Muscle of leg (tissue), 11 donors: Measurements from ENCODE around the gene ITGA1. TPM values are rescaled to one million over a fixed set of nuclear protein-coding genes. Genes with fewer than 3 reads are reported as not detected.

Experiments used
- DNase-seq: peaks from one replicate; pipeline ENCODE4 v3.0.0; 2013
- H3K27ac ChIP-seq: one replicate; pipeline ENCODE4 v1.5.1; 2013; ENCODE audit warnings: mild to moderate bottlenecking, low read length, control low read depth
- H3K27me3 ChIP-seq: one replicate; pipeline ENCODE4 v1.6.1; 2013; ENCODE audit warnings: low read length; ENCODE audit not compliant: control insufficient read depth, insufficient read depth
- H3K36me3 ChIP-seq: one replicate; pipeline ENCODE4 v1.6.1; 2013; ENCODE audit warnings: low read length; ENCODE audit not compliant: control insufficient read depth, insufficient read depth
- H3K4me1 ChIP-seq: one replicate; pipeline ENCODE4 v1.6.1; 2013; ENCODE audit warnings: low read length; ENCODE audit not compliant: control insufficient read depth, insufficient read depth
- H3K4me3 ChIP-seq: one replicate; pipeline ENCODE4 v1.5.1; 2013; ENCODE audit warnings: low read length, control low read depth
- H3K9me3 ChIP-seq: replicated peaks from 2 replicates; pipeline ENCODE4 v1.6.1; 2013; ENCODE audit warnings: low read depth, low read length; ENCODE audit not compliant: control insufficient read depth
- WGBS: methylation state at CpG from one replicate; pipeline ENCODE4 v1.1.5; 2013; ENCODE audit warnings: missing lambda C conversion rate; ENCODE audit not compliant: insufficient coverage; 5-methylcytosine and 5-hydroxymethylcytosine counted together
- polyA plus RNA-seq, 8 donors: library from polyadenylated mRNA; unstranded; fragments of 120-200 nt; gene quantifications; one replicate each; pipeline versions ENCODE4 v1.2.1 to v1.2.3, GENCODE V29; 2013; ENCODE audit warnings: inconsistent platforms in 1 of 8, low replicate concordance in 1 of 8; ENCODE audit not compliant: insufficient read length in 8 of 8, insufficient read depth in 1 of 8
- total RNA-seq: library from RNA; stranded (reverse); fragments of 120-200 nt; gene quantifications from one replicate; pipeline ENCODE4 v1.2.4, GENCODE V29; 2013

The ITGA1 gene
- total and polyA plus RNA-seq, 9 donors = 11.5 to 36.5 (median 21.6) TPM

DNA sequence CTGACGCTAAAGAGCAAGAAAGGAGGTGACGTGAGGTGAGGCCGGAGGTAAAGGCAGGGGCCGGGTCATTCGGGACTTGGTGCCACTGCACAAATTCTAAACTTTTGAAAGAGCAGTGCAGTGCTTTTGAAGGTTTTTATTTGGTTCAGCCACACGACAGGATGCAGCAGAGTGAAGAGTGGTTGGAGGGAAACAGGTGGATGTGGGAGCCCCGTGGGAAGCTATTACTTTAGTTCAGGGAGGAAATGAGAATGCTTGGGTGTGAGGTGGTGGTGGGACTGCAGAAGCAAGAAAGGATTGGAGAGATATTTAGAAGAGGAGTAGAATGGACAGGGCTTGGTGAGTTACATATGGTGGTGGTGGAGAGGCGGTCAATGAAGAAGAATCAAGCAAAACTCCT lies 136.7 kb downstream of the ITGA1 start:
- H3K27ac ChIP-seq = no peak overlapping the region
- DNase-seq = no peak
- no peak overlapping the region for H3K4me3 ChIP-seq
- H3K9me3 ChIP-seq = no peaks in the 10 kb centered on the region
- 71% methylated on average over 7 of the region's 8 CpGs for WGBS
- no peaks in the 10 kb centered on the region for H3K27me3 ChIP-seq
- no peaks in the 10 kb centered on the region for H3K4me1 ChIP-seq
- peaks cover 6% of the 10 kb centered on the region for H3K36me3 ChIP-seq

DNA sequence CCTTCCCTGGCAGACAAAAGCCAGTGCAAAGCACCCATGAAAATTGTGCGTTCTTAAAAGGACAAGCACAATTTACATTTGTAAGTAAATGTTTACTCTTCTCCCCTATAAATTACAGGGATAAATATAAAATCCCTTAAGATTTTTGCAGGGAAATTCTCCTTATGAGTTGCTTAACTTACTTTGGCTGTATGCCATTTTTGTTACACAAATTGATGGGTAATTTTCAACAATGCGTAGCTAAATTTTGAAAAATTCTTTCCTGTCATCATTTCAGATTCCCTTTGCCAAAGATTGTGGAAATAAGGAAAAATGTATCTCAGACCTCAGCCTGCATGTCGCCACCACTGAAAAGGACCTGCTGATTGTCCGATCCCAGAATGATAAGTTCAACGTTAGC lies 137.3 kb downstream of the ITGA1 start:
- DNase-seq = no peak
- WGBS = no CpG with 5 or more reads among the region's 5 CpGs
- Histone ChIP-seq H3K27me3 (no peaks in the 10 kb centered on the region), H3K36me3 (peaks cover 6% of the 10 kb centered on the region), H3K4me3 (no peak overlapping the region), H3K4me1 (no peaks in the 10 kb centered on the region), H3K9me3 (no peaks in the 10 kb centered on the region), H3K27ac (no peak overlapping the region)

DNA sequence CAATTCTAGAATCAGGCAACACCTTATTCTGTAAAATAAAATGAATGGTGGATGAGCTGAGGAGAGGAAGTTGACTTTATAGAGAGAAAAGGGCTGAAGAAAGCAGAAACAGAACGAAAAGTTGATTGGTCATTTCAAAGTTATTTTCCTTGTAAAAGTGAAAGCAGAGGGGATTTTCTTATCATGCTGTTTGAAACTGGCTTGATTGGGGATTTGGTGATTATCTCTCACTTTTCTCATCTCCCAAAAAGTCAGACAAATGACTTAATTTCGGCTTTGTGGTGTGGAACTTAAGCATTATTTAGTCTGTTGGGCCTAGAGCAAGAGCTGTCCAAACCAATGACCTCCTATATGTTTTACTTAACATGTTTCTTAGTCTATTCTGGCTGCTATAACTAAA lies 141.0 kb downstream of the ITGA1 start:
- no CpG with 5 or more reads among the region's 2 CpGs for WGBS
- no peaks in the 10 kb centered on the region for H3K4me1 ChIP-seq
- no peak overlapping the region for H3K27ac ChIP-seq
- H3K9me3 ChIP-seq = no peaks in the 10 kb centered on the region
- H3K27me3 ChIP-seq = no peaks in the 10 kb centered on the region
- H3K36me3 ChIP-seq = peaks cover 6% of the 10 kb centered on the region
- no peak overlapping the region for H3K4me3 ChIP-seq
- no peak for DNase-seq

DNA sequence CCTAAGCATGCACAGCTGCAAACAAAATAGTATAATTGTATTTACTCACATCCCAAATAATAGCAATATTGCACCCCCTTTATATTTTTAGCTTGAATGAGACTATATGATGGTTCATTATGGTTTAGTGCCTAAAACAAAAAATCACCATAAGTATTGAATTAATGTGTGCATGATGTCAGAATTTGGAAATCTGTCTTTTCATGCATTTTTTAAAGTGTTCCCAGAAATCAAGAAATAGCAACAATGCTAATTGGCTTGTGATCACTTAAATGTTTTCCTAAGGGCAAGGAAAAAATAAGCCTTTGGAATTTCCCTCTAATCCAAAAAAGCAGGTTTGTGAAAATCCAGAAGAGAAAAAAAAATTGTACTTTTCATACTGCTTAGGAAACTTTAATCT lies 150.5 kb downstream of the ITGA1 start:
- no peaks in the 10 kb centered on the region for H3K27me3 ChIP-seq
- DNase-seq = no peak
- H3K36me3 ChIP-seq = no peaks in the 10 kb centered on the region
- H3K4me1 ChIP-seq = no peaks in the 10 kb centered on the region
- H3K27ac ChIP-seq = no peak overlapping the region
- H3K9me3 ChIP-seq = no peaks in the 10 kb centered on the region
- H3K4me3 ChIP-seq = no peak overlapping the region

DNA sequence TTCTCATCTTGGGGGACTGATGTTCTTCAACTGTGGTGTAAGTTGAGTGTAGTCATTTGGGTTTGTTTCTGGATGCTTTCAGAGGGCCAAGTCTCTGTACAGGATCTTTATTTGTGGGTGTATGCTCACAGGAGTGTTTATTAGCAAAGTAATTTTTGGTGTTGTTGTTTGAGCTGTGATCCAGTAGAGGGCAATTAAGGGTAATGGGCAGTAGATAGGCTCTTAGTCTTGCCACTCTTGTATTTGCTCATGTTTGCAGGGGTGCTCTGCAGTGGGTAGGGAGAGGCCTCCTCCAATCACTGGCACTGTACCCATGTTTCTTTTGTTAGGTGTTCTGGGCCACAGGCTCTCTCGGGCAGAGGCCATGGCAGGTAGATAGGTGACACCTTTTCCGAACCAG lies 155.6 kb downstream of the ITGA1 start:
- no peak for DNase-seq
- Histone ChIP-seq H3K4me1 (no peaks in the 10 kb centered on the region), H3K4me3 (no peak overlapping the region), H3K27me3 (no peaks in the 10 kb centered on the region), H3K36me3 (no peaks in the 10 kb centered on the region), H3K27ac (no peak overlapping the region), H3K9me3 (no peaks in the 10 kb centered on the region)
- whole genome bisulfite sequencing = 90% methylated on average over 2 of the region's 2 CpGs

DNA sequence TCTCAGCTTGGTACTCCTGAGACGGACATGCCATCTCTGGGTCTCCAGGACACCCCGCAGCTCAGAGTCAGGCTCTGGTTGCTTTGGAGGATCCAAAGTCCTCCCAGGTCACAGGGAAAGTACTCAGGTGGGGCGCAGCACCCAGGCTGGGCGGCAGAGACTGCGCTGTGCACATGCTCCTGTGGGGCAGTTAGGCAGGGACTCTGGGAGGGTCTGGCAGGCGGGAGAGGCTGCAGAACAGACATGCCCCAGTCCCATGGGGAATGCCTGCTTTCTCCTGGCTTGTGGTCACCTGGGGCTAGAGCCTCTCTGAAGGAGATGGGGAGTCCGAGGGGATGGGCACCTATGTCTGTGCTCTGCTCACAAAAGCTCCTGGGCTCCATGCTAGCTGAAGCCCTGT lies 156.1 kb downstream of the ITGA1 start:
- Histone ChIP-seq H3K4me1 (no peaks in the 10 kb centered on the region), H3K27ac (no peak overlapping the region), H3K4me3 (no peak overlapping the region), H3K36me3 (no peaks in the 10 kb centered on the region), H3K27me3 (no peaks in the 10 kb centered on the region), H3K9me3 (no peaks in the 10 kb centered on the region)
- no peak for DNase-seq
- 79% methylated on average over 7 of the region's 7 CpGs for WGBS

DNA sequence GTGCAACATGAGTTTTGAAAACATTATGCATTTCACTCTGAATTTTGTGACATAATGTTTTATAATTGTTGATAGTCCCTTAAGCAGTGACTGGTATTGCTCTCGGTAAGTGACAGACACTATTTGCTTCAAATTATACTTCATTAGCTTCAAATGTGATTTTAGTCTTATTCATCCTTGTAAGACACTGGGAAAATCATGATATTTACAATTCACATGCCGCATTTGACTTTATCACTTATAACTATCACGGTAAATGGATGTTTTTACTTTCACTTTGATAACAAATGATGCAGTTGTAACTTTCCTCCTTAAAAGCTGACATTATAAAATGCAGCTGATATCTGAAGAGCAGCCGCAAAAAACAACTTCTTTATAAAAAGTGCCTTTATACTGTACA lies 157.3 kb downstream of the ITGA1 start:
- no peaks in the 10 kb centered on the region for H3K4me1 ChIP-seq
- no peak for DNase-seq
- no peak overlapping the region for H3K27ac ChIP-seq
- no peak overlapping the region for H3K4me3 ChIP-seq
- no peaks in the 10 kb centered on the region for H3K36me3 ChIP-seq
- H3K9me3 ChIP-seq = no peaks in the 10 kb centered on the region
- H3K27me3 ChIP-seq = no peaks in the 10 kb centered on the region
- WGBS = no CpG with 5 or more reads among the region's 4 CpGs

DNA sequence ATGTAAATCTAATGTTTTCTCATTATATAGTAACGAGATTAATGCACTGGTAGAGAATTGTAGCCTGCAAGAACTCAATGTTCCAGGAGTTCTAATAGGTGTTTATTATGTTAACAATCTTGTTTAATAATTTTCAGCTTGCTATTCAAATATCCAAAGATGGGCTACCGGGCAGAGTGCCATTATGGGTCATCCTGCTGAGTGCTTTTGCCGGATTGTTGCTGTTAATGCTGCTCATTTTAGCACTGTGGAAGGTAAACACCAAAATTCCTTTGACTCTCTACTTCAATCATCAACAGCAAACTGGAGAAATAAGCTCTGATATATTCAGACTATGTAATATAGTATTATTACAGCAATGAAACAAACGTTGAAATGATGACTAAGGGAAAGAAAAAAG lies 159.5 kb downstream of the ITGA1 start:
- no peak overlapping the region for H3K27ac ChIP-seq
- DNase-seq = no peak

DNA sequence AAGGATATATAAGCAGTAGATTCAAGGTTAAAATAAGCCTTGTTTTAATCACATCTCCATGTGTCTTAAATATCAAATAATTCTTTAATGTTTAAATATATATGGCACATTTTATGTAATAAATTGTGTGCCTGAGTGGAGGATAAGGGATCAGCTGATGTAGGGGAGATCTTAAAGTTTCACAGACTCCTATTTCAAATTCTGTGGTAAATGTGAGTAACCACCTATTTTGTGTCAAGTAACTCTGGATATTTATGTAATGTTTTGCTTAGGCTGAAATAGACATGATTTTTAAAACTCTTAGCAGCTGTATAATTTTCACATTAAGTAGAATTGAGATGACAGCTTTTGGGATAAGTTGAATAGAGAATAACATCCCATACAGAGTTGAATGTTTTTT lies 160.1 kb downstream of the ITGA1 start:
- no peaks in the 10 kb centered on the region for H3K4me1 ChIP-seq
- H3K27ac ChIP-seq = no peak overlapping the region
- no peaks in the 10 kb centered on the region for H3K9me3 ChIP-seq
- H3K27me3 ChIP-seq = no peaks in the 10 kb centered on the region
- H3K4me3 ChIP-seq = no peak overlapping the region
- peak; percentile 13 for DNase-seq
- H3K36me3 ChIP-seq = no peaks in the 10 kb centered on the region

More for the DNA sequence above, 159.5 kb downstream of the ITGA1 start:
- Histone ChIP-seq H3K4me3 (no peak overlapping the region), H3K36me3 (no peaks in the 10 kb centered on the region), H3K4me1 (no peaks in the 10 kb centered on the region), H3K9me3 (no peaks in the 10 kb centered on the region), H3K27me3 (no peaks in the 10 kb centered on the region)
- WGBS = no CpG with 5 or more reads among the region's 4 CpGs

DNA sequence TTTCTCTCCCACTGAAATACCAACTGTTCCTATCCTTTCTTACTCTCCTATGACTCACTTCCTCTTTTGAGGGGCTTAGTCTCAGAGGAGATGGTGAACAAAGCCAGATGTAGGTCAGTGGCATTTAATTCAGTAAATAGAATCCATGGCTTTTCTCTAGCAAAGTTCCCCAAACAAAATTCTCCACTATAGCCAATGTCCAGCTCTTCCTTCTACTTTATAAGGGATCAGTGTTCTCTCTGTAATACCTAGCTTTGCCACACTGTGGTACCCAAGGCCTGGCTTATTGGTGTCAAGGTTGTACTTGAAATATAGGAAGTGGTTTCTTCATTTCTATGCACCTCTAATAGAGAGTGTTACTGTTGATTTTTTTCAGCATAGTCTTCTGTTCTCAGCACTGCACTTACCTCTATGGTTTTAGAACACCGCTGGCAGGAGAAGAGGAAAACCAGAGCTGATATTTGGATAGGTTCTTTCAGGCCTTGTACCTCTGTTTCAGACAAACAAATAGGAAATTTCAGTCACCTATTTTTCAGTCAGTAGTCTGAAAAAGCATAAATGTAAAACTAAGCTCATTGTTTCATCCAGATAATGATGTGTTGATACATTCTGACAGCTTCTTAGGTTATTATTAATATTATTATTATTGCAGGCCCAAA lies 160.8 kb downstream of the ITGA1 start:
- no peaks in the 10 kb centered on the region for H3K36me3 ChIP-seq
- peak; percentile 84 for DNase-seq
- no CpG with 5 or more reads among the region's 1 CpG for WGBS
- H3K9me3 ChIP-seq = no peaks in the 10 kb centered on the region
- no peak overlapping the region for H3K4me3 ChIP-seq
- no peaks in the 10 kb centered on the region for H3K27me3 ChIP-seq
- H3K27ac ChIP-seq = no peak overlapping the region
- H3K4me1 ChIP-seq = no peaks in the 10 kb centered on the region

DNA sequence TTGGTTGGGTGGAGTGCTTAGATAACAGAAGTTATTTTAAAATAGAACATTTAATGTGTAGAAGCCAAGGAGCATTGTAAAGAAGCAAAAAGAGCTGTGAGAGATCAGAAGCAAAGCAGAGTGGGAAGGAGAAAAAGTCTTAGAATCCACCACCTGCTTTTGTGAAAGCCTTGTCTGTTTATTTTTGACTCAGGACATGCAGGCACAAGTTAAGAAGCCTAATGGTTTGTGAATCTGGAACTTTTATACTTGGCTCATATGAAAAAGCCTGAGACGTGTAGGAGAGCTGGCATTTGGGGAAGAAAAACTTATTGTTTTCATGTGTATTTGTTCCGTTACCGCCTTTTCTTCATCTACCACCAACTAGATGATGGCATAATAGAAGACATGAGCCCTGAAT lies 163.0 kb downstream of the ITGA1 start:
- DNase-seq = no peak
- no peak overlapping the region for H3K27ac ChIP-seq
- no peaks in the 10 kb centered on the region for H3K4me1 ChIP-seq
- WGBS = no CpG with 5 or more reads among the region's 3 CpGs
- no peak overlapping the region for H3K4me3 ChIP-seq
- H3K36me3 ChIP-seq = no peaks in the 10 kb centered on the region
- no peaks in the 10 kb centered on the region for H3K9me3 ChIP-seq
- H3K27me3 ChIP-seq = no peaks in the 10 kb centered on the region
